HG02943 (cell line): Measurements from ENCODE around the gene RPS23.
"Not testable (repeated sequence)": the region's sequence is repeated elsewhere in the genome, so short reads cannot be mapped to it uniquely, and the experiment has no call there.

ENCODE experiments used
- ATAC-seq: cut with Tn5 transposase; IDR thresholded peaks from one replicate; pipeline ENCODE4 v1.9.1; 2021; ENCODE audit warnings: mild to moderate bottlenecking, low read depth, moderate library complexity; ENCODE audit not compliant: unreplicated experiment

RPS23 gene

GRCh38 chr5:82290908-82291307, 12.8 kb upstream of the RPS23 start:
- ATAC-seq: no peak

- ATAC-seq: no peak
Observed at GRCh38 chr5:82290005-82290404, 11.9 kb upstream of the RPS23 start.

GRCh38 chr5:82287625-82288024, 9.5 kb upstream of the RPS23 start:
- ATAC-seq: no peak

GRCh38 chr5:82285206-82285605, 7.1 kb upstream of the RPS23 start:
- no peak for ATAC-seq

GRCh38 chr5:82283893-82284292, 5.7 kb upstream of the RPS23 start:
- no peak for ATAC-seq

- ATAC-seq: no peak
Observed at GRCh38 chr5:82278711-82279370, 687 bp upstream of the RPS23 start.

GRCh38 chr5:82277613-82277986, 554 bp downstream of the RPS23 start:
- ATAC-seq: no peak

GRCh38 chr5:82276800-82277612, 1.1 kb downstream of the RPS23 start:
- no peak for ATAC-seq

GRCh38 chr5:82275216-82275664, 2.9 kb downstream of the RPS23 start:
- no peak for ATAC-seq

- no peak for ATAC-seq
Observed at GRCh38 chr5:82274343-82275211, 3.6 kb downstream of the RPS23 start.

GRCh38 chr5:82273426-82273825, 4.7 kb downstream of the RPS23 start:
- not testable (repeated sequence) for ATAC-seq

GRCh38 chr5:82272571-82273356, 5.4 kb downstream of the RPS23 start:
- ATAC-seq: not testable (repeated sequence)

GRCh38 chr5:82269363-82269762, 8.8 kb downstream of the RPS23 start:
- ATAC-seq: not testable (repeated sequence)

GRCh38 chr5:82267297-82267933, 10.7 kb downstream of the RPS23 start:
- not testable (repeated sequence) for ATAC-seq

GRCh38 chr5:82265047-82265446, 13.1 kb downstream of the RPS23 start:
- ATAC-seq: no peak

- ATAC-seq: no peak
Observed at GRCh38 chr5:82259172-82259800, 18.9 kb downstream of the RPS23 start.

GRCh38 chr5:82257729-82258128, 20.4 kb downstream of the RPS23 start:
- no peak for ATAC-seq

- no peak for ATAC-seq
Observed at GRCh38 chr5:82257247-82257646, 20.9 kb downstream of the RPS23 start.

- no peak for ATAC-seq
Observed at GRCh38 chr5:82255844-82256243, 22.3 kb downstream of the RPS23 start.
